ENCODE data around the gene NUBP2. TPM values are rescaled to one million over a fixed set of nuclear protein-coding genes. Genes with fewer than 3 reads are reported as not detected.

NUBP2 gene
- polyA plus RNA-seq, 1 of the 3 experiments (the other 2 are of a cell fraction): 73.2 TPM

DNA sequence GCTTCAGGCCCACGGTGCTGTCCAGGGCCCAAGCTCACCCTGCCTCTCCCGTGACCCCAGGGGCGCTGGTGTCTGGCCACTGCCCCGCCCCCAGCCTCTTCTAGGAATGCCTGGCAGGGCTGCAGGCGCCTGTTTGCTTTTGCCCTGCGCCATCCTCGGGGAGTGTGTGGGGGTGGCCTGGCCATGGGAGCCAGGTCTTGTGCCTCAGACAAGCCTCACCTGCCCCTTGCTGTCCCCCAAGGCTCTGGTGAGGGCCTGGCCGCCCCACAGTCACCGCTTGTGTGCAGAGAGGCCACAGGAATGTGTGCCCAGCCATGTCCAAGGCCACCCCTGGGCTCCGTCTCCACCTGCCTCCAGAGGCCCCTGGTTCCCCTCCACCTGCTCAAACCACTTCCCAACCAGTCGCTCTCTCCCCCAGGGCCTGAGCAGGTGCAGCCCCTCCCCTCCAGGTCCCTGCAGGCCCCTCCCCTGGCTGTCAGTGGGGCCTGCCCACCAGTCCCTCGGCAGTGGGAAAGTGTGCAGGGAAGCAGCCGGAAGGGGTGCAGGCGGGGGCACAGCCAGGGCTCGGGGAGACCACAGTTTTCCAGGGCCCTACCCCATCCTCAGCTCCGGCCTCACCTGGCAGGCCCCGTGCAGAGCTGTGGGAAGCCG, 11.6 kb downstream of the NUBP2 start:
- DNase-seq: no peak
- H3K9ac ChIP-seq: no peak overlapping the region
- TF ChIP-seq EZH2phosphoT487 (IDR thresholded peaks at IDR 0.05; ENCODE audit: borderline replicate concordance, low read depth) (no peak), RAD21 (IDR thresholded peaks at IDR 0.05; ENCODE audit: low read length) (no peak), MEF2A (IDR thresholded peaks at IDR 0.05; ENCODE audit: borderline replicate concordance, low read depth) (no peak), NRF1 (IDR thresholded peaks at IDR 0.05; ENCODE audit: low read depth, low read length) (no peak), RFX5 (IDR thresholded peaks at IDR 0.05; ENCODE audit: low read length) (no peak), GABPA (IDR thresholded peaks at IDR 0.05; ENCODE audit: low read depth) (no peak), POLR2AphosphoS5 (IDR thresholded peaks at IDR 0.05; ENCODE audit: low read depth, low read length) (no peak), NFIC (IDR thresholded peaks at IDR 0.05; ENCODE audit: borderline replicate concordance) (no peak), MXI1 (IDR thresholded peaks at IDR 0.05; ENCODE audit: low read depth, low read length) (no peak), ELF1 (IDR thresholded peaks at IDR 0.05) (no peak), TCF12 (IDR thresholded peaks at IDR 0.05) (no peak), ZBTB33 (IDR thresholded peaks at IDR 0.05; ENCODE audit: borderline replicate concordance, low read depth) (no peak), FOXJ3 (CRISPR knock-in tag; IDR thresholded peaks at IDR 0.05) (no peak), GATA2 (CRISPR knock-in tag; IDR thresholded peaks at IDR 0.05) (no peak), FOSL2 (IDR thresholded peaks at IDR 0.05; ENCODE audit: borderline replicate concordance, low read depth) (no peak), YY1 (IDR thresholded peaks at IDR 0.05; ENCODE audit: low read depth) (no peak), SMC3 (IDR thresholded peaks at IDR 0.05; ENCODE audit: low read depth, low read length) (no peak)
- TF ChIP-seq, protein P1, sequence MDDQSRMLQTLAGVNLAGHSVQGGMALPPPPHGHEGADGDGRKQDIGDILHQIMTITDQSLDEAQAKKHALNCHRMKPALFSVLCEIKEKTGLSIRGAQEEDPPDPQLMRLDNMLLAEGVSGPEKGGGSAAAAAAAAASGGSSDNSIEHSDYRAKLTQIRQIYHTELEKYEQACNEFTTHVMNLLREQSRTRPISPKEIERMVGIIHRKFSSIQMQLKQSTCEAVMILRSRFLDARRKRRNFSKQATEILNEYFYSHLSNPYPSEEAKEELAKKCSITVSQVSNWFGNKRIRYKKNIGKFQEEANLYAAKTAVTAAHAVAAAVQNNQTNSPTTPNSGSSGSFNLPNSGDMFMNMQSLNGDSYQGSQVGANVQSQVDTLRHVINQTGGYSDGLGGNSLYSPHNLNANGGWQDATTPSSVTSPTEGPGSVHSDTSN (IDR thresholded peaks at IDR 0.05): no peak
- TF ChIP-seq, protein P2, sequence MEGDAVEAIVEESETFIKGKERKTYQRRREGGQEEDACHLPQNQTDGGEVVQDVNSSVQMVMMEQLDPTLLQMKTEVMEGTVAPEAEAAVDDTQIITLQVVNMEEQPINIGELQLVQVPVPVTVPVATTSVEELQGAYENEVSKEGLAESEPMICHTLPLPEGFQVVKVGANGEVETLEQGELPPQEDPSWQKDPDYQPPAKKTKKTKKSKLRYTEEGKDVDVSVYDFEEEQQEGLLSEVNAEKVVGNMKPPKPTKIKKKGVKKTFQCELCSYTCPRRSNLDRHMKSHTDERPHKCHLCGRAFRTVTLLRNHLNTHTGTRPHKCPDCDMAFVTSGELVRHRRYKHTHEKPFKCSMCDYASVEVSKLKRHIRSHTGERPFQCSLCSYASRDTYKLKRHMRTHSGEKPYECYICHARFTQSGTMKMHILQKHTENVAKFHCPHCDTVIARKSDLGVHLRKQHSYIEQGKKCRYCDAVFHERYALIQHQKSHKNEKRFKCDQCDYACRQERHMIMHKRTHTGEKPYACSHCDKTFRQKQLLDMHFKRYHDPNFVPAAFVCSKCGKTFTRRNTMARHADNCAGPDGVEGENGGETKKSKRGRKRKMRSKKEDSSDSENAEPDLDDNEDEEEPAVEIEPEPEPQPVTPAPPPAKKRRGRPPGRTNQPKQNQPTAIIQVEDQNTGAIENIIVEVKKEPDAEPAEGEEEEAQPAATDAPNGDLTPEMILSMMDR (IDR thresholded peaks at IDR 0.05): no peak
- H3K4me3 ChIP-seq (ENCODE audit: low read depth in 2 of 2, low read length in 1 of 2): no peak overlapping the region
- no peaks in the 10 kb centered on the region; a peak in 1 of 4 replicates for H3K4me1 ChIP-seq (ENCODE audit: control insufficient read depth in 1 of 2, insufficient read depth in 2 of 2, low read depth in 1 of 2, low read length in 1 of 2)
- ChIA-PET CTCF (no interaction called here), POLR2A (interaction anchor here (0.7 kb wide), 1 partner anchor 51 kb away, joined by 3 read pairs; no protein-coding TSS in a partner anchor)
- H3K36me3 ChIP-seq (replicated peaks in 1 of 2; ENCODE audit: control insufficient read depth in 1 of 2, insufficient read depth in 2 of 2, low read length in 1 of 2): peaks cover 0 to 16% of the 10 kb centered on the region in 2 experiments
- H3K27me3 ChIP-seq (ENCODE audit: insufficient read depth): no peaks in the 10 kb centered on the region
- no peaks in the 10 kb centered on the region for H3F3A ChIP-seq (replicated peaks; ENCODE audit: insufficient read depth)
- no peaks in the 10 kb centered on the region for H3K9me2 ChIP-seq
- H3K79me2 ChIP-seq (ENCODE audit: insufficient read depth): no peaks in the 10 kb centered on the region
- H4K20me1 ChIP-seq (ENCODE audit: insufficient read depth): no peaks in the 10 kb centered on the region
- H3K27ac ChIP-seq (ENCODE audit: low read depth in 2 of 2, low read length in 1 of 2): no peak overlapping the region; a peak in 1 of 4 replicates
- H3K9me3 ChIP-seq: no peaks in the 10 kb centered on the region
- no peak overlapping the region for H3K4me2 ChIP-seq
- H2AFZ ChIP-seq (ENCODE audit: low read depth): no peak overlapping the region
- 89% methylated on average over 6 of the region's 18 CpGs for WGBS (ENCODE audit: low lambda C conversion rate)

All from SK-N-SH (cell line).